K562 (cell line): ENCODE measurements around the gene KCND3. TPM values are rescaled to one million over a fixed set of nuclear protein-coding genes. Genes with fewer than 3 reads are reported as not detected.

Experiments
- ATAC-seq: fragments of 200-7000 bp; cut with Tn5 transposase; 3 replicates; pipeline ENCODE4 v1.9.1; 2020; ENCODE audit warnings: moderate library complexity
- BruUV-seq: library from RNA; stranded (reverse); fragments of 400-500 nt; replicated peaks from 2 replicates; lab custom pipeline; 2021; lab: Mats Ljungman, UMichigan
- CTCF ChIA-PET: fragments of 300-600 bp; formaldehyde crosslinking; extraction: SDS; loops from one replicate; lab custom pipeline; 2021; ENCODE audit warnings: low intra/inter-chr PET ratio; lab: Yijun Ruan, JAX
- POLR2A ChIA-PET: fragments of 300-600, 350-650 bp; sonication (Branson Sonifier 250); formaldehyde crosslinking; extraction: SDS; loops from one replicate; lab custom pipeline; 2021; ENCODE audit warnings: antibody characterized with exemption, inconsistent platforms; lab: Yijun Ruan, JAX
- DNase-seq, 4 experiments: peaks; one replicate each; pipeline versions ENCODE4 v3.0.0 to v3.0.0-alpha.2; 2011 to 2018; ENCODE audit warnings: low spot score in 3 of 4, mixed read lengths in 3 of 4; ENCODE audit errors: extremely low read depth in 1 of 4
- FAIRE-seq: peaks from 2 replicates; lab custom pipeline; 2011; peaks lifted over from hg19 to GRCh38; lab: Jason Lieb, UNC
- H2AFZ ChIP-seq: 2 replicates; pipeline ENCODE4 v1.6.0; 2011; ENCODE audit warnings: low read depth, low read length, control low read depth, inconsistent platforms
- H3K27ac ChIP-seq: fragments of 200-600 bp; 3 replicates; pipeline ENCODE4 v1.8.0; 2011; ENCODE audit warnings: low read depth, mild to moderate bottlenecking, control low read depth, inconsistent platforms, low read length, moderate library complexity, mixed read lengths; ENCODE audit errors: extremely low read depth
- H3K27me3 ChIP-seq, 2 experiments: fragments of 300-600 bp in 1 of 2; 2 replicates in 1 of 2; 3 replicates in 1 of 2; pipeline versions ENCODE4 v1.6.0 to v1.8.0; 2011; ENCODE audit warnings: inconsistent platforms in 2 of 2, low read length in 2 of 2, mild to moderate bottlenecking in 1 of 2, mixed read lengths in 1 of 2, moderate library complexity in 1 of 2; ENCODE audit not compliant: control insufficient read depth in 2 of 2, insufficient read depth in 2 of 2
- H3K36me3 ChIP-seq: fragments of 300-600 bp; 3 replicates; pipeline ENCODE4 v1.8.0; 2011; ENCODE audit warnings: mild to moderate bottlenecking, low read length, inconsistent platforms; ENCODE audit not compliant: control insufficient read depth, insufficient read depth
- H3K4me1 ChIP-seq, 2 experiments: fragments of 200-600 bp in 1 of 2; replicated peaks in 1 of 2; 2 replicates in 1 of 2; 3 replicates in 1 of 2; pipeline versions ENCODE4 v1.5.1 to v1.8.0; 2011; ENCODE audit warnings: inconsistent platforms in 2 of 2, low read length in 2 of 2, mild to moderate bottlenecking in 1 of 2, mixed read lengths in 1 of 2, moderate library complexity in 1 of 2; ENCODE audit not compliant: control insufficient read depth in 2 of 2, insufficient read depth in 2 of 2
- H3K4me2 ChIP-seq: 2 replicates; pipeline ENCODE4 v1.6.1; 2011; ENCODE audit warnings: low read length, control low read depth, inconsistent platforms, mixed read lengths; ENCODE audit not compliant: insufficient read depth
- H3K4me3 ChIP-seq: fragments of 200-600 bp; sonication (generic), shearing (Covaris generic); 2 replicates; pipeline ENCODE4 v1.5.1; 2016; ENCODE audit warnings: control low read depth, inconsistent platforms
- H3K79me2 ChIP-seq: fragments of 200-600 bp; 3 replicates; pipeline ENCODE4 v1.8.0; 2011; ENCODE audit warnings: low read length, inconsistent platforms; ENCODE audit not compliant: control insufficient read depth, insufficient read depth
- H3K9ac ChIP-seq, 2 experiments: 2 replicates each; pipeline versions ENCODE4 v1.6.0 to v1.6.1; 2011; ENCODE audit warnings: low read depth in 2 of 2, low read length in 2 of 2, control low read depth in 1 of 2, inconsistent platforms in 1 of 2, mild to moderate bottlenecking in 1 of 2, mixed read lengths in 1 of 2; ENCODE audit not compliant: insufficient read depth in 1 of 2
- H3K9me1 ChIP-seq: one replicate; pipeline ENCODE4 v1.6.0; 2011; ENCODE audit warnings: inconsistent platforms, mild to moderate bottlenecking, low read length, moderate library complexity; ENCODE audit not compliant: control insufficient read depth, insufficient read depth
- H3K9me3 ChIP-seq: replicated peaks from 2 replicates; pipeline ENCODE4 v1.5.1; 2011; ENCODE audit warnings: low read depth, low read length, inconsistent platforms; ENCODE audit not compliant: control insufficient read depth, insufficient read depth
- H4K20me1 ChIP-seq: replicated peaks from 2 replicates; pipeline ENCODE4 v1.6.1; 2011; ENCODE audit warnings: low read length, inconsistent platforms, mixed read lengths; ENCODE audit not compliant: control insufficient read depth, insufficient read depth
- E2F3 ChIP-seq: fragments of 250-450 bp; sonication (Bioruptor Pico); IDR thresholded peaks from 2 replicates; pipeline ENCODE4 v1.4.0; 2020; ENCODE audit warnings: mild to moderate bottlenecking
- ETS2 ChIP-seq: IDR thresholded peaks from 2 replicates; pipeline ENCODE4 v1.6.1; 2016; ENCODE audit warnings: borderline replicate concordance, missing genetic modification characterization, mild to moderate bottlenecking, moderate library complexity, missing compliant biosample characterization; ENCODE audit not compliant: poor library complexity, severe bottlenecking
- HMBOX1 ChIP-seq: sonication (generic); IDR thresholded peaks from 2 replicates; pipeline ENCODE4 v1.6.1; 2016
- IFI16 ChIP-seq: fragments of 250-450 bp; sonication (Bioruptor Pico); IDR thresholded peaks from 2 replicates; pipeline ENCODE4 v2.1.2; 2022; ENCODE audit warnings: mild to moderate bottlenecking, inconsistent platforms
- NUFIP1 ChIP-seq: fragments of 450-650 bp; IDR thresholded peaks from 2 replicates; pipeline ENCODE4 v1.6.1; 2018; ENCODE audit not compliant: partially characterized antibody
- POLR3A ChIP-seq: IDR thresholded peaks from 2 replicates; pipeline ENCODE4 v1.6.1; 2011; ENCODE audit warnings: borderline replicate concordance, mild to moderate bottlenecking, moderate library complexity; ENCODE audit not compliant: insufficient read length, insufficient read depth; ENCODE audit errors: extremely low read depth
- TCF7 ChIP-seq: sonication (generic); IDR thresholded peaks from 2 replicates; pipeline ENCODE4 v1.6.1; 2016; ENCODE audit warnings: antibody characterized with exemption, borderline replicate concordance
- VEZF1 ChIP-seq: fragments of 200-800 bp; sonication (Bioruptor generic); IDR thresholded peaks from 2 replicates; pipeline ENCODE4 v1.6.1; 2017; ENCODE audit warnings: missing genetic modification characterization, missing compliant biosample characterization
- ZFP36 ChIP-seq: fragments of 150-350 bp; IDR thresholded peaks from 2 replicates; pipeline ENCODE4 v1.6.1; 2018; ENCODE audit warnings: low read length, low read depth; ENCODE audit not compliant: partially characterized antibody
- ZNF395 ChIP-seq: fragments of 200-800 bp; sonication (Bioruptor generic); IDR thresholded peaks from 2 replicates; pipeline ENCODE4 v1.6.1; 2017; ENCODE audit warnings: missing genetic modification characterization, missing compliant biosample characterization
- WGBS: fragments of 100-300 bp; shearing (Covaris generic); methylation state at CpG from one replicate; pipeline ENCODE4 v1.1.6; 2016; ENCODE audit warnings: low coverage, mixed read lengths; ENCODE audit not compliant: insufficient coverage; ENCODE audit errors: missing lambda C conversion rate; 5-methylcytosine and 5-hydroxymethylcytosine counted together
- in situ Hi-C: fragments of 300-500 bp; cut with MboI; formaldehyde crosslinking; loops from 4 replicates; pipeline ENCODE4 v1.15.0; 2018; ENCODE audit warnings: inconsistent platforms, mixed read lengths
- intact Hi-C: fragments of 100-400 bp; cut with micrococcal nuclease; formaldehyde crosslinking; loops from 2 replicates; pipeline ENCODE4 v1.14.2; 2022
- polyA plus RNA-seq, 8 experiments: library from polyadenylated mRNA; depleted of rRNA in 4 of 8; stranded (reverse) in 5 of 8; unstranded in 3 of 8; fragments of >200 nt; fragmentation: Nextera tagmentation in 2 of 8; fragmentation: Illumina TruSeq in 1 of 8; extraction: Ambion mirVana in 2 of 8; extraction: Trizol in 1 of 8; gene quantifications; 2 replicates each; pipeline versions ENCODE4 v1.2.1 to v1.2.3, GENCODE V29; 2011 to 2014; ENCODE audit warnings: inconsistent platforms in 1 of 8, missing spikeins in 1 of 8
- total RNA-seq, 7 experiments: library from RNA; depleted of rRNA in 6 of 7; stranded (reverse); fragments of >200 nt in 6 of 7; fragmentation: Illumina TruSeq in 2 of 7; extraction: Trizol in 2 of 7; gene quantifications; 2 replicates each; pipeline versions ENCODE4 v1.2.1 to v1.2.3, GENCODE V29; 2011 to 2021; ENCODE audit warnings: low replicate concordance in 1 of 7

The KCND3 gene
- total and polyA plus RNA-seq, 9 of the 15 experiments (the other 6 are each of a cell fraction or from before 2014, with no cell fraction given), result not detected

GRCh38 chr1:111735858-111736544 lies 253.5 kb downstream of the KCND3 start:
- Histone ChIP-seq H3K9ac (no peak overlapping the region), H3K4me1 (peaks cover 11 to 35% of the 10 kb centered on the region in 2 experiments), H3K9me3 (no peaks in the 10 kb centered on the region), H3K4me2 (no peak overlapping the region), H2AFZ (no peak overlapping the region), H3K27me3 (peaks cover 34 to 76% of the 10 kb centered on the region in 2 experiments), H3K79me2 (no peaks in the 10 kb centered on the region), H4K20me1 (no peaks in the 10 kb centered on the region; the same call in none of the 2 replicates), H3K9me1 (peaks cover 2% of the 10 kb centered on the region), H3K27ac (no peak overlapping the region), H3K4me3 (no peak overlapping the region), H3K36me3 (no peaks in the 10 kb centered on the region)
- WGBS, result 12% methylated on average over 8 of the region's 8 CpGs
- in situ Hi-C loops (no loop called here), intact Hi-C loops (no loop called here)
- no peak for TF ChIP-seq E2F3
- peak; percentile 85 for TF ChIP-seq ZFP36
- POLR2A ChIA-PET, result interaction anchor here (0.6 to 2.2 kb wide), 5 partner anchors 11 to 228 kb away, joined by 3 to 10 read pairs (median 3); partner anchors contain the start of gene DDX20
- no peak for DNase-seq
- BruUV-seq, result no TSS peak
- no peak for ATAC-seq
- CTCF ChIA-PET, result no interaction called here
- FAIRE-seq, result no peak

DNA sequence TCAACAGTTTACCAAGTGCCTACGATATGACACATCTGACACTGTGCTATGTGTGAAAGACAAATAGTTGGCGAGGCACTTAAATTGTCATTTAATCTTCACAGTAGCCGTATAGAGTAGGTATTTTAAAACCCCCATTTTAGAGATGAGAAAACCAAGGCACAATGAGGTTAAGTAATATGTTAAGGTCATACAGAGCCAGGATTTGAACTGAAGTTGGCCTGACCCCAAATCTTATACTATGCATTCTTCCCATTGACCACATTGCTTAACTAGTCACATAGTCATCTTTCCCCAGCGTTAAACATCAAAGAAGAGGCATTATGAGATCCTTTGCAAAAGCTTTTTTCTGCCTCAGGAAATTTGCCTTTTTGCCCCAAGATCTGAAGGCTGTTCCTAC lies 254.1 kb downstream of the KCND3 start:
- intact Hi-C loops, result no loop called here
- no TSS peak for BruUV-seq
- TF ChIP-seq ETS2 (tag) (no peak), VEZF1 (no peak), TCF7 (no peak), IFI16 (no peak), ZFP36 (no peak), ZNF395 (no peak), POLR3A (no peak), NUFIP1 (no peak), HMBOX1 (0 out of 2 replicates have a peak, but pooled peaks have one; percentile 12)

More for the DNA sequence above, 254.1 kb downstream of the KCND3 start:
- FAIRE-seq, result no peak
- peaks cover 2% of the 10 kb centered on the region for H3K9me1 ChIP-seq
- H3K36me3 ChIP-seq, result no peaks in the 10 kb centered on the region
- in situ Hi-C loops, result no loop called here
- ChIA-PET POLR2A (interaction anchor here (0.6 to 2.2 kb wide), 3 partner anchors 10 to 66 kb away, joined by 3 to 10 read pairs (median 5); partner anchors contain the start of gene DDX20), CTCF (interaction anchor here (0.7 kb wide), 1 partner anchor 35 kb away, joined by 3 read pairs; no protein-coding TSS in a partner anchor)
- H3K27me3 ChIP-seq, result peaks cover 39 to 79% of the 10 kb centered on the region in 2 experiments
- peaks cover 11 to 33% of the 10 kb centered on the region in 2 experiments for H3K4me1 ChIP-seq
- no peak overlapping the region for H3K4me3 ChIP-seq
- H3K27ac ChIP-seq, result no peak overlapping the region
- no peak for DNase-seq
- H3K4me2 ChIP-seq, result no peak overlapping the region
- no peak for ATAC-seq
- no peaks in the 10 kb centered on the region for H3K79me2 ChIP-seq
- H3K9ac ChIP-seq, result no peak overlapping the region
- no peaks in the 10 kb centered on the region for H3K9me3 ChIP-seq
- no peaks in the 10 kb centered on the region; the same call in none of the 2 replicates for H4K20me1 ChIP-seq
- H2AFZ ChIP-seq, result no peak overlapping the region
- WGBS, result 25% methylated on average over 4 of the region's 4 CpGs
